Measurements from ENCODE around the gene UGT1A9.

Gene UGT1A9

DNA sequence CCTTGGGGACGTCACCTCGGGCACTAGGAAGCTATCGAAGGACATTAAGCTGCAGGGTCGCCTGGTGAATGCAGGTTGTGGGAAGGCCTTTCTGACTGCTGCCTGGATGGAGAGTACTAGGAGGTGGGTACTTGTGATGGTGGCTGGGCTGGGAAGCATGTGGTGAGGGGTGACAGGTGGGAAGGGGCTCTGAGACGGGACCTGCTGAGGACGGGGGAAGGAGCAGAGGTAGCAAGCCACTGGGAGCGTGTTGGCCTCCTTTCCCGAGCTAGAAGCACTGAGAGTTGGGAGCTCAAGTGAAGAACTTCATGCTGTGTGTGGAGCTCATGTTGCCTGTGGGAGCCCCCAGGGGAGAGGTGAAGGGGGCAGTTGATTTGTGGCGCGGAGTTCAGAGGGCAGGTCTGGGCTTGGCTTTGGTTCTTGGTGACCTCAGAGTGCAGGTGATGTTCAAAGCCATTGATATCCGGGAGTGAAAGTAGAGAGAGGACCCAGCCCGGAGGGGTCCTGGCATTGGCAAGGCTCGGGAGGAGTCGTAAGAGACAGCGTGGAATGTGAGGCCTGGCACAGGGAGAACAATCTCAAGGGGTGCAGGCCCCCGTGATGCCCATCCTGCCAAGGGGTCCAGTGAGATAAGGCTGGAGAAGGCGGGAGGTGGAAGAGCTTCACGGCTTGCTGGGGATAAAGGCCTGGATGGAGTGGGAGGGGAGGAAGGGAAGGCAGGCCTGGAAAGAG, 119.6 kb downstream of the UGT1A9 start:
- Histone ChIP-seq H3K9me3 (replicated peaks; ENCODE audit: insufficient read depth, low read length) (no peaks in the 10 kb centered on the region), H3K9me2 (replicated peaks; ENCODE audit: insufficient read depth, low read length) (no peaks in the 10 kb centered on the region), H3K4me3 (ENCODE audit: low read length) (no peak overlapping the region), H2AFZ (ENCODE audit: low read length) (no peak overlapping the region), H3K4me2 (ENCODE audit: low read depth, low read length) (no peak overlapping the region), H3K36me3 (replicated peaks; ENCODE audit: insufficient read depth, low read length) (no peaks in the 10 kb centered on the region), H3K9ac (ENCODE audit: low read length) (no peak overlapping the region), H3K27ac (ENCODE audit: low read length) (no peak overlapping the region), H3K27me3 (replicated peaks; ENCODE audit: insufficient read depth, low read length) (no peaks in the 10 kb centered on the region), H3K79me2 (ENCODE audit: low read length) (no peaks in the 10 kb centered on the region), H4K20me1 (ENCODE audit: insufficient read depth, low read length) (no peaks in the 10 kb centered on the region), H3F3A (ENCODE audit: insufficient read depth, low read length) (no peaks in the 10 kb centered on the region), H3K4me1 (ENCODE audit: low read length) (no peaks in the 10 kb centered on the region)
- TF ChIP-seq, protein P1, sequence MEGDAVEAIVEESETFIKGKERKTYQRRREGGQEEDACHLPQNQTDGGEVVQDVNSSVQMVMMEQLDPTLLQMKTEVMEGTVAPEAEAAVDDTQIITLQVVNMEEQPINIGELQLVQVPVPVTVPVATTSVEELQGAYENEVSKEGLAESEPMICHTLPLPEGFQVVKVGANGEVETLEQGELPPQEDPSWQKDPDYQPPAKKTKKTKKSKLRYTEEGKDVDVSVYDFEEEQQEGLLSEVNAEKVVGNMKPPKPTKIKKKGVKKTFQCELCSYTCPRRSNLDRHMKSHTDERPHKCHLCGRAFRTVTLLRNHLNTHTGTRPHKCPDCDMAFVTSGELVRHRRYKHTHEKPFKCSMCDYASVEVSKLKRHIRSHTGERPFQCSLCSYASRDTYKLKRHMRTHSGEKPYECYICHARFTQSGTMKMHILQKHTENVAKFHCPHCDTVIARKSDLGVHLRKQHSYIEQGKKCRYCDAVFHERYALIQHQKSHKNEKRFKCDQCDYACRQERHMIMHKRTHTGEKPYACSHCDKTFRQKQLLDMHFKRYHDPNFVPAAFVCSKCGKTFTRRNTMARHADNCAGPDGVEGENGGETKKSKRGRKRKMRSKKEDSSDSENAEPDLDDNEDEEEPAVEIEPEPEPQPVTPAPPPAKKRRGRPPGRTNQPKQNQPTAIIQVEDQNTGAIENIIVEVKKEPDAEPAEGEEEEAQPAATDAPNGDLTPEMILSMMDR (IDR thresholded peaks at IDR 0.05; ENCODE audit: low read length): no peak
- TF ChIP-seq EZH2phosphoT487 (IDR thresholded peaks at IDR 0.05; ENCODE audit: low read length): no peak
- no peak for TF ChIP-seq EZH2 (optimal IDR thresholded peaks at IDR 0.05; ENCODE audit: low read depth, low read length)
- no peak for DNase-seq

DNA sequence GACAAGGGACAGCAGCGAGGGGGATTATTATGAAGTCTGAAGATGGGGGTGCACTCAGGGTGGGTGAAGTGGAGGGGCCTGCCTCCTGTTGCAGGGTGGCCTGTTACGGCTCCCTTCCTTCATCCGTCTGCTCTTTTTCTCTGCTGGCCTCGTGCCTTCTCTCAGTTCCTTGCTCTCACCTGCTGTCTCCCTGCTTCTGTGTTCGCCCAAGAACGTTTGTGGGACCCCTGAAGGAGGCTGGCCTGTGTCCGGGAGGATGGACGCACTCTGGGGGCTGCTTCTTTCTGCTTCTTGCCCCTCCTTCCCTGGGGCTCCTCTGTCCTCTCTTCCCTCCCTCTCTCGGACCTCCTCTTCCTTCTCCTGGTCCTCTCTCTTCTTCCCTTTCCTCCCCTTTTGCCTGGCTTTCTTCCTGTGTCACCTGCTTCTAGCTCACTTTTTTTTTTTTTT, 120.2 kb downstream of the UGT1A9 start:
- no peaks in the 10 kb centered on the region for H3K36me3 ChIP-seq (replicated peaks; ENCODE audit: insufficient read depth, low read length)
- no peak overlapping the region for H3K4me2 ChIP-seq (ENCODE audit: low read depth, low read length)
- no peaks in the 10 kb centered on the region for H3K79me2 ChIP-seq (ENCODE audit: low read length)
- H4K20me1 ChIP-seq (ENCODE audit: insufficient read depth, low read length): no peaks in the 10 kb centered on the region
- no peak for DNase-seq
- H3K9ac ChIP-seq (ENCODE audit: low read length): no peak overlapping the region
- H3K4me1 ChIP-seq (ENCODE audit: low read length): no peaks in the 10 kb centered on the region
- no peaks in the 10 kb centered on the region for H3K9me3 ChIP-seq (replicated peaks; ENCODE audit: insufficient read depth, low read length)
- H3K27me3 ChIP-seq (replicated peaks; ENCODE audit: insufficient read depth, low read length): no peaks in the 10 kb centered on the region
- H3F3A ChIP-seq (ENCODE audit: insufficient read depth, low read length): no peaks in the 10 kb centered on the region
- TF ChIP-seq EZH2 (optimal IDR thresholded peaks at IDR 0.05; ENCODE audit: low read depth, low read length) (no peak), EZH2phosphoT487 (IDR thresholded peaks at IDR 0.05; ENCODE audit: low read length) (no peak)
- TF ChIP-seq, protein P1 (IDR thresholded peaks at IDR 0.05; ENCODE audit: low read length): no peak
- H3K9me2 ChIP-seq (replicated peaks; ENCODE audit: insufficient read depth, low read length): no peaks in the 10 kb centered on the region
- H3K4me3 ChIP-seq (ENCODE audit: low read length): no peak overlapping the region
- no peak overlapping the region for H2AFZ ChIP-seq (ENCODE audit: low read length)
- no peak overlapping the region for H3K27ac ChIP-seq (ENCODE audit: low read length)

DNA sequence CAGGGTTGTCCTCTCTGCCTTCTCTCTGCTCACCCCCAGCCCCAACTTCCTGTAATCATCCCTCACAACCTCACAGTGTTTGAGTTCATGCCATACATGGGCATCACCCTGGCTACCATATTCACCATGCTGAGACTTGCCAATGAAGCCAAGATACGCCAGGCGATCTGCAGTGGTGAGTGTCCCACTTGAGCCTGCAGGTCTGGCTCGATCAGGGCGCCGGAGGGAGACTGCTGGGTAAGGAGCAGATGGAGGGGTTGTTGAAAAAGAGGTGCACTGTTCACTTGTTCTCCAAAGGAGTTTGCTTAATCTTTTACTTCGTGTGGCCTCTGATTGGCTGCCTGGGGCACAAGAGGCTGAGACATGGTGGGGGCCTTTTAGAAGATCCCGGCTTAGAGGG, 121.0 kb downstream of the UGT1A9 start:
- DNase-seq: no peak
- Histone ChIP-seq H4K20me1 (ENCODE audit: insufficient read depth, low read length) (no peaks in the 10 kb centered on the region), H3K9ac (ENCODE audit: low read length) (no peak overlapping the region), H3K9me3 (replicated peaks; ENCODE audit: insufficient read depth, low read length) (no peaks in the 10 kb centered on the region), H3K4me2 (ENCODE audit: low read depth, low read length) (no peak overlapping the region), H3K4me3 (ENCODE audit: low read length) (no peak overlapping the region), H3F3A (ENCODE audit: insufficient read depth, low read length) (no peaks in the 10 kb centered on the region), H3K4me1 (ENCODE audit: low read length) (no peaks in the 10 kb centered on the region), H3K9me2 (replicated peaks; ENCODE audit: insufficient read depth, low read length) (no peaks in the 10 kb centered on the region), H3K27me3 (replicated peaks; ENCODE audit: insufficient read depth, low read length) (no peaks in the 10 kb centered on the region), H3K36me3 (replicated peaks; ENCODE audit: insufficient read depth, low read length) (no peaks in the 10 kb centered on the region), H3K27ac (ENCODE audit: low read length) (no peak overlapping the region), H3K79me2 (ENCODE audit: low read length) (no peaks in the 10 kb centered on the region), H2AFZ (ENCODE audit: low read length) (no peak overlapping the region)
- TF ChIP-seq EZH2 (optimal IDR thresholded peaks at IDR 0.05; ENCODE audit: low read depth, low read length): no peak
- TF ChIP-seq, protein P1 (IDR thresholded peaks at IDR 0.05; ENCODE audit: low read length): no peak

All from MM.1S (cell line).